DLD1 (cell line): Measurements from ENCODE around the gene GMEB1.
"Not testable (repeated sequence)": the region's sequence is repeated elsewhere in the genome, so short reads cannot be mapped to it uniquely, and the experiment has no call there.

ENCODE experiments used
- in situ Hi-C: cut with HindIII; loops from 2 replicates; pipeline ENCODE4 v1.10.0; 2017; ENCODE audit warnings: low sequenced_read_pairs

The GMEB1 gene

DNA sequence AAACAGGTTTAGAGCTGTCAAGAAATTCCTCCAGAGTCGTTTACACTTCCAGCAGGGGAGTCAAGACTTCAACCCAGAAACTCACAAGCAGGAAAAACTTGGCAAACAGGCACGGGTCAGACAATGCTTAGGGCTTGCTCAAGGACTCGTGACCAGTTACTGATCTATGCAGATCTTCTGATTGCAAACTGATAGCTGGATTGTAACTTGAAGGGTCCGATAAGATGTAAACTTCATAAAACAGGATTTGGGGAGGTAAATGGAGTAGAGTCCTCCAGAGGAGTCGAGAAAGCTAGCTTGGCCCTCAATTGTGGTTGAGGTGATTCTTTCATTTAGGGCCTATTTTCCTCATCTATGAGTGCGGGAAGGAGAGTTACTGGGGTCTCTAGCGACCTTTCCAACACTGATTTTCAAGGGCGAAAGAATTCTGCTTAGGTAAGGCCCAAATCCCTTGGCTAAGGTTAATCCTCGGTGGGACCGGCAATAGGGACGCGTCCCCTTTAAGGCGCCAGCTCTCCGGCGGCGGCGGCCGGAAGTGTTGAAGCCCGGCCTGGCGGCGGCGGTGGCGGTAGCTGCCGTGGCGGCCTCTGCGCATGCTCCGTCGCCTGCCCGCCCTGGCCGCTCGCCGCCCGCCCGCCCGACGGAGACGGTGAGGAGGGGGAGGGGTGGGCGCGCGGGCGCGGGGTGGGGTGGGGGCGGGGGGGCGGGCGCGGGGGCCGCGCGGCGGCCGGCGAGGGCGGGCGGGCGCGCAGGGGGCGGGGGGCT, at the start of gene GMEB1:
TSS of gene GMEB1 (plus strand) at position 594 of the 765 bp plus-strand sequence. CDS start 14,829 bp downstream, outside the sequence.
- in situ Hi-C loops, result no loop called here

DNA sequence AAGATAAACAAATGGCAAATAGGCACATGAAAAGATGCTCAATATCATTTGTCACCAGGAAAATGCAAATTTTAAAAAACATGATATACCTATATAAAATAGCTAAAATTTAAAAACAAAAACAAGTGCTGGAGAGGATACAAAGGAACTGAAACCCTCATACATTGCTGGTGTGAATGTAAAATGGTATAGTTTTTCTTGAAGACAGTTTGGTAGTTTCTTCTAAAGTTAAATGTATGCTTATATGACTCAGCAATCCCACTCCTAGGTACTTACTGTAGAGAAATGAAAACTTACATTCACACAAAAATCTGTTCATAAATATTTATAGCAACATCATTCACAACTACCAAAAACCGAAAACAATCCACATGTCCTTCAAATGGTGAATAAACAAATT, 36.9 kb upstream of the GMEB1 start:
- in situ Hi-C loops, result no loop called here

DNA sequence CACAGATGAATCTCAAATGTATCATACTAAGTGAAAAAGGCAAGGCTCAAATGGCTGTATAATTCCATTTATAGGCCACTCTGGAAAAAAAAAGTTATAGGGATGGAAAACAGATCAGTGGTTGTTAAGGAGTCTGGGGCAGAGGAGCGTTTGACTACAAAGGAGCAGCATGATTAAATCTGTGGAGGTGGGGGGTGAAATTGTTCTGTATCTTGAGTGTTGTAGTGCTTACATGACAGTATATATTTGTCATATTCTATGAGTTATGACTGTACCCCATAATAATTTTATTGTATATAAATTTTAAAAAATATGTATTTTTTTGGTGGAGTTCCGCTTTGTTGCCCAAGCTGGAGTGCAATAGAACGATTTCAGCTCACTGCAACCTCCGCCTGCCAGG, 36.0 kb upstream of the GMEB1 start:
- in situ Hi-C loops, result no loop called here

DNA sequence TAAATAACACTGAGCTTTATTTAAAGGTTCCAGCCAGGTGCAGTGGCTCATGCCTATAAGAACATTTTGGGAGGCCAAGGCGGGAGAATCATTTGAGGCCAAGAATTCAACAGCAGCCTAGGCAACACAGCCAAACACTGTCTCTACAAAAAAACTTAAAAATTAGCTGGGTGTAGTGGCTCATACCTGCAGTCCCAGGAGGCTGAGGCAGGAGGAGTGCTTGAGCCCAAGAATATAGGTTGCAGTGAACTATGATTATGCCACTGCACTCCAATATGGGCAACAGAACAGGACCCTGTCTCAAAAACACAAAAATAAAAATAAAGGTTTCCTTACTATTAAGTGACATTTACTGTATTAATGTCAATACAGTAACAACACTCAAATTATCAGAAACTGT, 27.8 kb upstream of the GMEB1 start:
- in situ Hi-C loops, result no loop called here

GRCh38 chr1:28642056-28642846, 26.3 kb upstream of the GMEB1 start:
- in situ Hi-C loops, result no loop called here

GRCh38 chr1:28642847-28643635, 25.5 kb upstream of the GMEB1 start, which contains the start of gene TAF12:
Gene TAF12 (minus strand): TSS chr1:28643067. CDS start chr1:28622081, 20,986 bp downstream.
- in situ Hi-C loops, result no loop called here

DNA sequence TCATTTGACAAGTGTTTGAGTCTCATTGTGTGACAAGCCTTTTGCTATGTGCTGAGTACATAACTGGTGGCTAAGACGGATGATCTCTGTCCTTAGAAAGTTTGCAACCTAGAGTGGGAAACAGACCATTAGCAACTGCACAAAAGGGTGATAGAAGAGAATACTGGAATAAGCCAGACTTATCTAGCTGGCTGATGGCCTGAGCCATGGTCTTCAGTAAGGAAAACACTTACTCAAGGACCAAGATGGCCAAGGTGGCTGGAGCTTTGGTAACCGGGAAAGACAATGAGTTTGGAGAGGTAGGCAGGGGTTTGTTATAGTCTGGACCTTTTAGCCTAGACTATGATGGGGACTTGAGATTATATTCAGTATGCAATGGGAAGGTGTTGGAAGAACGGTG, 24.1 kb upstream of the GMEB1 start:
- in situ Hi-C loops, result no loop called here

DNA sequence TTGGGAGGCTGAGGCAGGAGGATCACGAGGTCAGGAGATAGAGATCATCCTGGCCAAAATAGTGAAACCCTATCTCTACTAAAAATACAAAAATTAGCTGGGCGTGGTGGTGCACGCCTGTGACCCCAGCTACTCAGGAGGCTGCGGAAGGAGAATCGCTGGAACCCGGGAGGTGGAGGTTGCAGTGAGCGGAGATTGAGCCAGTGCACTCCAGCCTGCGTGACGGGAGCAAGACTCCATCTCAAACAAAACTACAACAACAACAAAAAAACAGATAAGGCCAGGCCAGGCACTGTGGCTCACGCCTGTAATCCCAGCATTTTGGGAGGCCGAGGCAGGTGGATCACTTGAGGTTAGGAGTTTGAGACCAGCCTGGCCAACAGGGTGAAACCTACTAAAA, 23.2 kb upstream of the GMEB1 start:
- in situ Hi-C loops, result not testable (repeated sequence)

GRCh38 chr1:28646040-28646439, 22.5 kb upstream of the GMEB1 start:
- in situ Hi-C loops, result no loop called here

GRCh38 chr1:28648008-28648473, 20.5 kb upstream of the GMEB1 start:
- in situ Hi-C loops, result no loop called here

DNA sequence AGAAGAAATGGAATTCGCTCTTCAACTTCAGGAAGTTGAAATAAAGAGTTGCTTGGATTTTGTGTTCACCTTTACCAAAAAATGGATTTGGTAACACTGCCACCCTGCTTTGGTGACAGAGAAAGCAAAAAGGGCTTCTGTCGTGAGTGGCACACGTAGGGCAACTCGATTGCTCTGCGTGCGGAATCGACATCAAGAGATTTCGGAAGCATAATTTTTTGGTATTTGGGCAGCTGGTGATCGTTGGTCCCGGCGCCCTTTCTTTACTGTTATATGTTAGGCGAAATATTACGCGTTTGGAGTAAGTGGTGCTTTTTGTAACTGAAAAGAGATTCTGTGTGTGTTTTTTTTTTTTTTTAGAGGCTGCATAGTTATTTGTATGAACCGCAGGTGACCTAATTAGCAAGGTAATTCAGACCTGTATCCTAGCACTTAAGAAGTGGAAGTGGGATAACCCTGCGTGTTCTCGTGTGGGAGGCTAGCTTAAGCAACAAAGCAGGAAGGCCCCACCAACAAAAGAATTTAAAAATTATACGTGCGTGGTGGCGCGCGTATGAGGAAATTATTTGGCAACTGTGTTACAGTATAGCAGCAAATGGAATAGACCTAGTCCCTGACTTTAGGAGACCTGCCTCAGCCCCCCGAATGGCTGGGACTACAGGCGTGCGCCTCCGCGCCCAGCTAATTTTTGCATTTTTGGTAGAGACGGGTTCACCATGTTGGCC, 19.9 kb upstream of the GMEB1 start, which contains the start of gene RNU11:
TSS of gene RNU11 (plus strand) at position 127 of the 725 bp plus-strand sequence.
- in situ Hi-C loops, result no loop called here

DNA sequence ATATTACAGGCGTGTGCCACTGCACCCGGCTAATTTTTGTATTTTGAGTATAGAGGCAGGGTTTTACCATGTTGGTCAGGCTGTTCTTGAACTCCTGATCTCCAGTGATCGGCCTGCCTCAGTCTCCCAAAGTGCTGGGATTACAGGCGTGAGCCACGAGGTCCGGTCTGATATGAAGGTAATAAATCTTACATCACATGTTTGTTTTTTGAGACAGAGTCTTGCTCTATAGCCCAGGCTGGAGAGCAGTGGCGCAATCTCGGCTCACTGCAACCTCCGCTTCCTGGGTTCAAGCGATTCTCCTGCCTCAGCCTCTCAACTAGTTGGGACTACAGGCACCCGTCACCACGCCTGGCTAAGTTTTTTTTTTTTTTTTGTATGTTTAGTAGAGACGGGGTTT, 15.5 kb upstream of the GMEB1 start:
- in situ Hi-C loops, result not testable (repeated sequence)

- in situ Hi-C loops, result not testable (repeated sequence)
These were observed 14.7 kb upstream of the GMEB1 start for GRCh38 chr1:28653870-28654269.

GRCh38 chr1:28655448-28656311, 12.9 kb upstream of the GMEB1 start:
- in situ Hi-C loops, result not testable (repeated sequence)

DNA sequence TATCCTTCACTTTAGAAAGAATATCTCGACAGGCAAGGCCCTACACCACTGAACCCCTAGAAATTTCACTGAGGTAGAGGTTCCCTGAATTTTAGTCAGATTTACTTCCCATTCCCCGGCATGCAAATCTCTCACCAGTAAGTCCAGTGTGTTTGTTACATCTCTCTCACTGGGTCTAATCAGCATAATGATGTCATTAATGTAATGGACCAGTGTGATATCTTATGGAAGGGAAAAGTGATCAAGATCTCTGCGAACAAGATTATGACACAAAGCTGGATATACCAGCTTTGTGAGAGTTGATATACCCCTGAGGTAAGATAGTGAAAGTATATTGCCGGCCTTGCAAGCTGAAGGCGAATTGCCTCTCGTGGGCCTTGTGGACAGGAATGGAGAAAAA, 12.2 kb upstream of the GMEB1 start:
- in situ Hi-C loops, result no loop called here

DNA sequence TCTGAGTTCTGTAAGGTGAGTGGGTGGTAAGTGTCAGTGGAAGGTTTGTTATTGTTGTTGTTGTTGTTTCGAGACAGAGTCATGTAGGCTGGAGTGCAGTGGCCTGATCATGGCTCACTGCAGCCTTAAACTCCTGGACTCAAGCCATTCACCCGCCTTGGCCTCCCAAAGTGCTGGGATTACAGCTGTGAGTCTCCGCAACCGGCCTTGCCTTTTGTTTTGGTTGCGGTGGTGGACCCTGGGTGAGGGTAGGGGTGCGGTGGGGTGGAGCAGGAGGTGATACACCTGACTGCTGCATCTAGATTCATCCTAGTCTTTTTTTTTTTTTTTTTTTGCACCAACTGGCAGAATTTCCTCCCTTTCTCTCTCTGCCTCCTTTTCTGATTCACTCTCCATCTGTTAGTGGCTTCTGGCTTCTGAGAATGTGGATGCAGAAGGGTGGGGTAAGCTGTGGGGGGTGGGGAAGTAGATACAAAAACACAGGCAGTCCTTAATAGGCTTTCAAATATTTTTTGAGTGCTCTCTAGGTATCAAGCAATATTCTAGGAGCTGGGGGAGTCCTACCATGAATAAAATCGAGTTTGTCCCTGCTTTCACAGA, 4.6 kb upstream of the GMEB1 start:
- in situ Hi-C loops, result no loop called here

DNA sequence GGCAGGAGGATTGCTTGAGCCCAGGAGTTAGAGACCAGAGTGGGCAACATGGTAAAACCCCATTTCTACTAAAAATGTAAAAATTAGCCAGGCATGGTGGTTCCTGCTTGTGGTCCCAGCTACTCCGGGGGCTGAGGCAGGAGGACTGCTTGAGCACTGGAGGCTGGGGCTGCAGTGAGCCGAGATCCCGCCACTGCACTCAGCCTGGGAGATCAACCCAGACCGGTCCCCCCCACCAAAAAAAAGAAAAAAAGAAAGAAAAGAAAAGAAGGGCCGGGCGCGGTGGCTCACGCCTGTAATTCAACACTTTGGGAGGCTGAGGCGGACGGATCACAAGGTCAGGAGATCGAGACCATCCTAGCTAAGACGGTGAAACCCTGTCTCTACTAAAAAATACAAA, 1.8 kb upstream of the GMEB1 start:
- in situ Hi-C loops, result no loop called here

GRCh38 chr1:28668956-28669723, 556 bp downstream of the GMEB1 start:
- in situ Hi-C loops, result no loop called here
